ENCODE measurements around the gene CD74.

CD74 gene

GRCh38 chr5:150397146-150397781 lies 15.4 kb downstream of the CD74 start:
- Histone ChIP-seq H3K14ac (ENCODE audit: low read length) (no peak overlapping the region), H4K91ac (ENCODE audit: low read depth, low read length, poor library complexity) (no peak overlapping the region), H3K18ac (ENCODE audit: low read length) (no peak overlapping the region), H3K36me3 (replicated peaks in 1 of 2; ENCODE audit: control insufficient read depth in 2 of 2, insufficient read depth in 2 of 2, low read length in 2 of 2) (peaks cover 73 to 95% of the 10 kb centered on the region in 2 donors), H4K8ac (ENCODE audit: low read depth, low read length) (no peak overlapping the region), H2BK120ac (ENCODE audit: low read depth, low read length) (no peak overlapping the region), H3K23ac (ENCODE audit: low read depth, low read length, poor library complexity) (no peak overlapping the region), H3K79me1 (ENCODE audit: low read depth, low read length) (peaks cover 1% of the 10 kb centered on the region), H3K4me1 (ENCODE audit: control insufficient read depth in 2 of 2, insufficient read depth in 1 of 2, low read depth in 1 of 2, low read length in 2 of 2) (no peaks in the 10 kb centered on the region), H2BK12ac (ENCODE audit: low read length) (no peak overlapping the region), H3K4ac (ENCODE audit: low read length) (no peak overlapping the region), H3K4me2 (ENCODE audit: insufficient read depth, low read length, poor library complexity, severe bottlenecking) (no peak overlapping the region), H2BK15ac (ENCODE audit: low read length) (no peak overlapping the region), H3K27me3 (ENCODE audit: control insufficient read depth in 3 of 3, insufficient read depth in 3 of 3, low read depth in 1 of 3, low read length in 3 of 3) (no peaks in the 10 kb centered on the region), H3K4me3 (ENCODE audit: low read length in 2 of 2) (no peak overlapping the region), H3K27ac (replicated peaks; ENCODE audit: low read length) (no peak overlapping the region), H3K9ac (ENCODE audit: low read depth, low read length, poor library complexity) (no peak overlapping the region), H2BK5ac (ENCODE audit: low read length) (no peak overlapping the region), H2AK5ac (ENCODE audit: low read depth, low read length) (no peak overlapping the region), H2AFZ (ENCODE audit: low read length) (no peak overlapping the region), H3K9me3 (replicated peaks in 1 of 2; ENCODE audit: control insufficient read depth in 2 of 2, insufficient read depth in 1 of 2, low read depth in 1 of 2, low read length in 2 of 2) (no peaks in the 10 kb centered on the region)
- no CpG with 5 or more reads among the region's 14 CpGs for WGBS, 2 donors (ENCODE audit: extremely low coverage in 2 of 2, insufficient read length in 2 of 2, insufficient replicate concordance in 1 of 2)
- DNase-seq (ENCODE audit: low spot score), result no peak

- no peak overlapping the region for H3K23ac ChIP-seq (ENCODE audit: low read depth, low read length, poor library complexity)
- H3K9ac ChIP-seq (ENCODE audit: low read depth, low read length, poor library complexity), result no peak overlapping the region
- H4K8ac ChIP-seq (ENCODE audit: low read depth, low read length), result no peak overlapping the region
- no peaks in the 10 kb centered on the region for H3K4me1 ChIP-seq (ENCODE audit: control insufficient read depth in 2 of 2, insufficient read depth in 1 of 2, low read depth in 1 of 2, low read length in 2 of 2)
- H3K27ac ChIP-seq (replicated peaks; ENCODE audit: low read length), result no peak overlapping the region
- no peak overlapping the region for H3K18ac ChIP-seq (ENCODE audit: low read length)
- peaks cover 1% of the 10 kb centered on the region for H3K79me1 ChIP-seq (ENCODE audit: low read depth, low read length)
- no peak overlapping the region for H2BK12ac ChIP-seq (ENCODE audit: low read length)
- H3K27me3 ChIP-seq (ENCODE audit: control insufficient read depth in 3 of 3, insufficient read depth in 3 of 3, low read depth in 1 of 3, low read length in 3 of 3), result no peaks in the 10 kb centered on the region
- H2BK15ac ChIP-seq (ENCODE audit: low read length), result no peak overlapping the region
- WGBS, 2 donors (ENCODE audit: extremely low coverage in 2 of 2, insufficient read length in 2 of 2, insufficient replicate concordance in 1 of 2), result no CpG with 5 or more reads among the region's 7 CpGs
- no peak overlapping the region for H2BK5ac ChIP-seq (ENCODE audit: low read length)
- H2BK120ac ChIP-seq (ENCODE audit: low read depth, low read length), result no peak overlapping the region
- H3K4me2 ChIP-seq (ENCODE audit: insufficient read depth, low read length, poor library complexity, severe bottlenecking), result no peak overlapping the region
- H3K9me3 ChIP-seq (replicated peaks in 1 of 2; ENCODE audit: control insufficient read depth in 2 of 2, insufficient read depth in 1 of 2, low read depth in 1 of 2, low read length in 2 of 2), result no peaks in the 10 kb centered on the region
- H3K36me3 ChIP-seq (replicated peaks in 1 of 2; ENCODE audit: control insufficient read depth in 2 of 2, insufficient read depth in 2 of 2, low read length in 2 of 2), result peaks cover 78 to 97% of the 10 kb centered on the region in 2 donors
- H3K4me3 ChIP-seq (ENCODE audit: low read length in 2 of 2), result no peak overlapping the region
- no peak overlapping the region for H3K4ac ChIP-seq (ENCODE audit: low read length)
- no peak for DNase-seq (ENCODE audit: low spot score)
- no peak overlapping the region for H4K91ac ChIP-seq (ENCODE audit: low read depth, low read length, poor library complexity)
- no peak overlapping the region for H2AK5ac ChIP-seq (ENCODE audit: low read depth, low read length)
- no peak overlapping the region for H3K14ac ChIP-seq (ENCODE audit: low read length)
- H2AFZ ChIP-seq (ENCODE audit: low read length), result no peak overlapping the region
Measured at GRCh38 chr5:150396267-150396666, 16.4 kb downstream of the CD74 start.

GRCh38 chr5:150395688-150395975 lies 17.1 kb downstream of the CD74 start:
- Histone ChIP-seq H3K36me3 (replicated peaks in 1 of 2; ENCODE audit: control insufficient read depth in 2 of 2, insufficient read depth in 2 of 2, low read length in 2 of 2) (peaks cover 80 to 97% of the 10 kb centered on the region in 2 donors), H2AFZ (ENCODE audit: low read length) (no peak overlapping the region)
- no CpG with 5 or more reads among the region's 2 CpGs for WGBS, 2 donors (ENCODE audit: extremely low coverage in 2 of 2, insufficient read length in 2 of 2, insufficient replicate concordance in 1 of 2)

GRCh38 chr5:150394912-150395687 lies 17.6 kb downstream of the CD74 start:
- H3K27ac ChIP-seq (replicated peaks; ENCODE audit: low read length), result no peak overlapping the region

More at GRCh38 chr5:150395688-150395975, 17.1 kb downstream of the CD74 start:
- Histone ChIP-seq H3K27me3 (ENCODE audit: control insufficient read depth in 3 of 3, insufficient read depth in 3 of 3, low read depth in 1 of 3, low read length in 3 of 3) (no peaks in the 10 kb centered on the region), H3K23ac (ENCODE audit: low read depth, low read length, poor library complexity) (no peak overlapping the region), H3K4me1 (ENCODE audit: control insufficient read depth in 2 of 2, insufficient read depth in 1 of 2, low read depth in 1 of 2, low read length in 2 of 2) (no peaks in the 10 kb centered on the region), H3K79me1 (ENCODE audit: low read depth, low read length) (peaks cover 1% of the 10 kb centered on the region), H3K9ac (ENCODE audit: low read depth, low read length, poor library complexity) (no peak overlapping the region), H3K18ac (ENCODE audit: low read length) (no peak overlapping the region), H2BK15ac (ENCODE audit: low read length) (no peak overlapping the region), H2BK120ac (ENCODE audit: low read depth, low read length) (no peak overlapping the region), H3K4me3 (ENCODE audit: low read length in 2 of 2) (no peak overlapping the region), H3K4me2 (ENCODE audit: insufficient read depth, low read length, poor library complexity, severe bottlenecking) (no peak overlapping the region), H2BK5ac (ENCODE audit: low read length) (no peak overlapping the region), H4K91ac (ENCODE audit: low read depth, low read length, poor library complexity) (no peak overlapping the region), H2AK5ac (ENCODE audit: low read depth, low read length) (no peak overlapping the region), H3K9me3 (replicated peaks in 1 of 2; ENCODE audit: control insufficient read depth in 2 of 2, insufficient read depth in 1 of 2, low read depth in 1 of 2, low read length in 2 of 2) (no peaks in the 10 kb centered on the region), H2BK12ac (ENCODE audit: low read length) (no peak overlapping the region), H3K27ac (replicated peaks; ENCODE audit: low read length) (no peak overlapping the region), H3K14ac (ENCODE audit: low read length) (no peak overlapping the region), H4K8ac (ENCODE audit: low read depth, low read length) (no peak overlapping the region), H3K4ac (ENCODE audit: low read length) (no peak overlapping the region)
- no peak for DNase-seq (ENCODE audit: low spot score)

More at GRCh38 chr5:150394912-150395687, 17.6 kb downstream of the CD74 start:
- Histone ChIP-seq H2BK12ac (ENCODE audit: low read length) (no peak overlapping the region), H4K8ac (ENCODE audit: low read depth, low read length) (no peak overlapping the region), H2AK5ac (ENCODE audit: low read depth, low read length) (no peak overlapping the region), H3K4me3 (ENCODE audit: low read length in 2 of 2) (no peak overlapping the region), H2BK120ac (ENCODE audit: low read depth, low read length) (no peak overlapping the region), H3K4me2 (ENCODE audit: insufficient read depth, low read length, poor library complexity, severe bottlenecking) (no peak overlapping the region), H3K18ac (ENCODE audit: low read length) (no peak overlapping the region), H2BK15ac (ENCODE audit: low read length) (no peak overlapping the region), H4K91ac (ENCODE audit: low read depth, low read length, poor library complexity) (no peak overlapping the region), H3K23ac (ENCODE audit: low read depth, low read length, poor library complexity) (no peak overlapping the region), H2AFZ (ENCODE audit: low read length) (no peak overlapping the region), H3K14ac (ENCODE audit: low read length) (no peak overlapping the region), H3K9ac (ENCODE audit: low read depth, low read length, poor library complexity) (no peak overlapping the region), H3K27me3 (ENCODE audit: control insufficient read depth in 3 of 3, insufficient read depth in 3 of 3, low read depth in 1 of 3, low read length in 3 of 3) (no peaks in the 10 kb centered on the region), H3K4me1 (ENCODE audit: control insufficient read depth in 2 of 2, insufficient read depth in 1 of 2, low read depth in 1 of 2, low read length in 2 of 2) (no peaks in the 10 kb centered on the region), H3K36me3 (replicated peaks in 1 of 2; ENCODE audit: control insufficient read depth in 2 of 2, insufficient read depth in 2 of 2, low read length in 2 of 2) (peaks cover 78 to 97% of the 10 kb centered on the region in 2 donors), H3K4ac (ENCODE audit: low read length) (no peak overlapping the region), H3K9me3 (replicated peaks in 1 of 2; ENCODE audit: control insufficient read depth in 2 of 2, insufficient read depth in 1 of 2, low read depth in 1 of 2, low read length in 2 of 2) (no peaks in the 10 kb centered on the region), H3K79me1 (ENCODE audit: low read depth, low read length) (peaks cover 1% of the 10 kb centered on the region), H2BK5ac (ENCODE audit: low read length) (no peak overlapping the region)
- no CpG with 5 or more reads among the region's 13 CpGs for WGBS, 2 donors (ENCODE audit: extremely low coverage in 2 of 2, insufficient read length in 2 of 2, insufficient replicate concordance in 1 of 2)
- DNase-seq (ENCODE audit: low spot score), result no peak
